ENCODE data around the gene ETS1.

GRCh38 chr11:128527046-128527445, 60.3 kb downstream of the ETS1 start:
- TF ChIP-seq POLR2A (IDR thresholded peaks at IDR 0.05) (no peak), CTCF (IDR thresholded peaks at IDR 0.05) (no peak)

All from heart left ventricle (tissue), 13 donors.